ENCODE results near the gene JAKMIP1.

The JAKMIP1 gene

DNA sequence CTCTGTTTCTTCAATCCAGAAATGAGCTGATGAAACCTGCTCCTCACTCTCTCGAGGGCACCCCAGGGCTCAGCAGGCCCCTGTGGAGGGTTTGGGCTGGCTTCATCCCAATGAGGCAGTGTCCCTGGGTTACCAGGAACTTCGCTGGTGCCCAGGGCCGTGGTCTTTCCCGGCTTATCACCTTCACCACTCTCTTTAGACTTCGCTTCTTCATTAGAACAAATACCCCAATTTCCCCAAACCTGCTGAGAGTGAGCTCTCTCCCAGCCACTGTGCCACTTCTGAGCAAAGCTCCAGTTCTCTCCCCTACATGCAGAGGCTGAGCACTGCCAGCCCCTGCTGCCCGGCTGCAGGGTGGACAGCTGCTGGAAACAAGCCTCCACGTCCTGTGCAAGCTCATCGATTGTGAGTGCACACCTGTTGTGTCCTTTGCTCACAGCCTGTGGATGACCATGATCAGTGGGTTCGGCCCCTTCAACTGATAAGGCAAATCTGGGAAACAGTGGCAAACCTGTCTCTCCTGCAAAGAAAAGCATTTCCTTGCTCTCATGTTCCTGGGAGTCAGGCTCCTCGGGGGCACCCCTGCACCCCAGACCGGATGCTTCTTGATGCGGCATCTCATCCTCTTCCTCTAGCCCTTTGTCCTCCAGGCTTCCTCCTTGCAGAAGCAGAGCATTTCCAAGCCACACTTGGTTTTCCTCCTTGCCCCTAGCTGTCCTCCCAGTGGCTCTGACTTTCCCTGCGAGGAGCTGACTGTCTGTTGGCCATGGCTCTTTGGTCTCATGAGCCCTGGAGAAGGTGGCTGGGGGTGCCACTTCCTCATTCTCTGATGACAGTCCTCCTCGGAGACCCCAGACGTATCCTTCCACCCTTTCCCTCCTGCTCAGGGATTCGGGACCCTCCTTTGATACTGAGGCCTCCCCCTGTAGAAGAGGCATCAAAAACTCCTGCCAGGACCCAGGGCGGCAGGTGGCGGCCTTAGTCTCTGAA lies 210.8 kb downstream of the JAKMIP1 start:
- TF ChIP-seq, protein P1, sequence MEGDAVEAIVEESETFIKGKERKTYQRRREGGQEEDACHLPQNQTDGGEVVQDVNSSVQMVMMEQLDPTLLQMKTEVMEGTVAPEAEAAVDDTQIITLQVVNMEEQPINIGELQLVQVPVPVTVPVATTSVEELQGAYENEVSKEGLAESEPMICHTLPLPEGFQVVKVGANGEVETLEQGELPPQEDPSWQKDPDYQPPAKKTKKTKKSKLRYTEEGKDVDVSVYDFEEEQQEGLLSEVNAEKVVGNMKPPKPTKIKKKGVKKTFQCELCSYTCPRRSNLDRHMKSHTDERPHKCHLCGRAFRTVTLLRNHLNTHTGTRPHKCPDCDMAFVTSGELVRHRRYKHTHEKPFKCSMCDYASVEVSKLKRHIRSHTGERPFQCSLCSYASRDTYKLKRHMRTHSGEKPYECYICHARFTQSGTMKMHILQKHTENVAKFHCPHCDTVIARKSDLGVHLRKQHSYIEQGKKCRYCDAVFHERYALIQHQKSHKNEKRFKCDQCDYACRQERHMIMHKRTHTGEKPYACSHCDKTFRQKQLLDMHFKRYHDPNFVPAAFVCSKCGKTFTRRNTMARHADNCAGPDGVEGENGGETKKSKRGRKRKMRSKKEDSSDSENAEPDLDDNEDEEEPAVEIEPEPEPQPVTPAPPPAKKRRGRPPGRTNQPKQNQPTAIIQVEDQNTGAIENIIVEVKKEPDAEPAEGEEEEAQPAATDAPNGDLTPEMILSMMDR (IDR thresholded peaks at IDR 0.05; ENCODE audit: low read depth, low read length): no peak
- no peak for DNase-seq (ENCODE audit: extremely low read depth, low read depth)

DNA sequence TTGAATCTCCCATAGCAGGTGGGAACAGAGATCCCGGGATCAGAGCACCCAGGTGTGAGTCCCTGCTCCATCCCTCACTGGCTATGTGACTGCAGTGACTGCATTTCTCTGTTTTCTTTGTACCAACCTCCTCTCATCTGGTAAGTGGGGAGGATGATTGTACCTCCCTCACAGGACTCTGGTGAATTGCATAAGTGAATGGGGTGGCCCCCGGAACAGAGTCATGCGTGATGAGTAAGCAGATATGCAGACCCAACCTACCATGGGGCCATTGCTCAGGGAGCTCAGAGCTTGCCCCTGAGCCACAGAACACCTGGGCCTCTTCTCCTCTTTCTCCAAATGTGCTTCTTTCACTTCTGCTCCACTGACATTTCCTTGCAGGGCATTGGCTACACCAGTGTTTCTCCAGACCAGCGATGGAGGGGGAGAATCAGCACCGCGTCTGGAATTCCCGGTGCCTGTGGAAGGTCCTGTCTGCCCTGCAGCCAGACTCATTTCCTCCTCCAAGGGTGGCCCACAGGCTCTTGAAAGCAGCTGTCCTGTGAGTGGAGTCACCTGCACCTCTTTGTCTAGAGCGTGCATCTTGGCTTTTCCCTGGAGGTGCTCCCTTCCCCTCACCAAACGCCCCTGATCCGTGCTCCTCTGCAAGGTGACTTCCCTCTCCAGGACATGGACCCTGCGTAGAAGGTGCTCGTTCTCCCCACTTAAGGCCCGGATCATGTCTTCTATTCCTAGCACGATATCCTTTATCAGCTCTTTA lies 212.1 kb downstream of the JAKMIP1 start:
- DNase-seq (ENCODE audit: extremely low read depth, low read depth): no peak
- TF ChIP-seq, protein P1 (IDR thresholded peaks at IDR 0.05; ENCODE audit: low read depth, low read length): no peak

DNA sequence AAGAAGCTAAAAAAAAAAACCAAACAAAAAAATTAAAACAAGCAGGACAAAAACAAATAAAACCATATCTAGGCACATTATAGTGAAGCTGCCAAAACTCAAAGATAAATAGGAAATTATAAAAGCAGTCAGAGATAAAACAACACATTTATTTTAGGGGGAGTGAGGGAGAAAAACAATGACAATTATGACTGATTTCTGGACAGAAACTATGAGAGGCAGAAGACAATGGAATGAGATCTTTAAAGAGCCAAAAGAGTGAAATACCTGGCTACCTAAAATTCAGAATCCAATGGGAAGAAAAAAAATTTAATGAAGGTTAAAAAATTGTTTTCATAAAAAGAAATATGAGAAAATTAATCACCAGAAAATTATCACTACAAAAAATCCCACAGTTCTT lies 215.5 kb downstream of the JAKMIP1 start:
- TF ChIP-seq, protein P1 (IDR thresholded peaks at IDR 0.05; ENCODE audit: low read depth, low read length): no peak
- no peak for DNase-seq (ENCODE audit: extremely low read depth, low read depth)

DNA sequence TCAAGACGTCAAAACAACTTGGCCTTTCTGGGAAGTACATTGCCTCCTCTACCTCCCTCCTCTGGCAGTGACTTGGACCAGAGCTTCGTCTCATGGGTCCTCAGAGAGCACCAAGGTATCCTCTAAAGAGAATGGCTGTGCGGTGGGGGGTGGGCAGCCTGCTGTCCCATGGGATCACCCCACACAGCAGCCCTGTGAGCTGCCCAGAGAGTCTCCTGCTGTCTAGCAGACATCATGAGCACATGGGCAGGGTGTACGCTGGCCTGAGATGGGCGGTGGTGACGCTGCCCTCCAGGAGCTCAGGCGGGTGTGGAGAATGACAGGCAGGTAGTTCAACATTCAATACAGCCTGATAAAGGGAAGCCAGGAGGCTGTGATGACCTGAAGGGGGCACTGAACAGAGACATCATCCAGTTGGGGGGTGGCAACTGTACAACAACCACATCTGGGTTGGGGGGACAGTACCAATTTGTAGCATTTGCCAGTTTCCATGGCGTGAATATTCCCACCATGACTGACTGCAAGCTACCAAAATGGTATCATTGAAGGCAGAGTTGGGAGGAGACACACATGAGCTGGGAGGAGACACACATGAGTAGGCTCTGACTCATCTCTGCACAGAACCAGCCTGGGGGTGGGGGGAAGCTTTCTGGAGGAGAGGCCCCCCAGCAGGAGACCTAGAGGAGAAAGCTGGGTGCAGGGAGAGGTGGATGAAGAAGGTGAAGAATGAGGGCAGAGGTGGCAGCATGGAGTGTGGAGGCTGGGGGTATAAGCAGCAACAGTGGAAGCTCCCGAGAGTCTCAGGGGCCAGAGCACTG lies 218.0 kb downstream of the JAKMIP1 start:
- TF ChIP-seq, protein P1 (IDR thresholded peaks at IDR 0.05; ENCODE audit: low read depth, low read length): no peak
- DNase-seq (ENCODE audit: extremely low read depth, low read depth): no peak

DNA sequence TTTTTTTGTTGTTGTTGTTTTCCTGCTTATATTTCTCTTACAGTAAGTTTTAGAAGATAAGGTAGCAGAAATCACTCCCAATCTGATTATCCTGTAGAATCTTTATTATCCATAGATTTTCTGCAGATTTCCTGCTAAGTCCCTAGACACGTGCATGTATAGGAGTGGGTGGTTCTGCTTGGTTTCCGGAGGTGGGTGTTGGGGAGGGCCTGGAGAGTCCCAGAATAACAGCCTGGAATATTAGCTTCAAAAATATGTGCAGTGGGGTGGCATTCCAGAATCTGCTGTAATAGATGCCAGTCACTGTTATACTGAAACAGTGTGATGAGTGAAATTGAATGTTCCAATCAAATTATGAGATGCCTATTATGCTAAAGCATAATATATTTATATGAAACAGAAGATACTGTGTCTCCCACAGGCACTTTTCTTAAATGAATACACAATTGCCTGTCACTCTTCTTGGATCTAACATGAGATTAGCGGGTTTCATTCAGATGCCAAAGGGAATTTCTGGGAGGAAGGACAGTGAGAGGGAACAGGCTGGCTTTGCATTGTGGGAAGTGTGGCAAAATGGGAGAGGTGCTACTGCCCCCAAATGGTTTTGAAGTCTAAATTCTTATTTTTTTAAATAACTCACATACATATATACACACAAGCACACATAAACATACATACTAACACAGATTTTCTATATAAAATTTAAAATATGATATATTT lies 219.8 kb downstream of the JAKMIP1 start:
- TF ChIP-seq, protein P1 (IDR thresholded peaks at IDR 0.05; ENCODE audit: low read depth, low read length): no peak
- DNase-seq (ENCODE audit: extremely low read depth, low read depth): no peak

DNA sequence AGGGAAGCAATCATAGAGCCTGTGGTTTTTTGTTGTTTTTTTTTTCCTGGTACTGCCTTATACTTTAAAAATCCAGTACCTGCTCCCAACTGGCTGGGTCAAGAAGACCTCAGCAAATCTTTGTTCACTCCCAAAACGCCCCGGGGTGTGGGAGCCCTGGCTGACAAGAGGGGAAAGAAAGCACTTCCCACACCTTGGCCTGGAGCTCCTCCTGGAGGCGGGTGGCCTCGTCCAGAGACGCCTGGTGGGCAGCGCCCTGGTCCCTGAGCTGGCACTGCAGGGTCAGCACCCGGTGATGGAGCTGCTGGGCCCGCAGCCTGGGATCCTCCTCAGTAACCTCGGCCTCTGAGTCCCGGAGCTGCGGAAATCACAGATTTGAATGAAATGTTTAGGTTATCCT lies 220.4 kb downstream of the JAKMIP1 start:
- TF ChIP-seq, protein P1 (IDR thresholded peaks at IDR 0.05; ENCODE audit: low read depth, low read length): no peak; the same call in 1 of the 2 replicates
- no peak for DNase-seq (ENCODE audit: extremely low read depth, low read depth)
